ENCODE results near the gene FURIN.
"Not testable (repeated sequence)": the region's sequence is repeated elsewhere in the genome, so short reads cannot be mapped to it uniquely, and the experiment has no call there.

The FURIN gene

GRCh38 chr15:90883976-90884718 is 15.8 kb downstream of the FURIN start, which contains the start of gene FES:
Gene FES (plus strand): TSS chr15:90884504. CDS start chr15:90885046, 542 bp downstream.
- DNase-seq, result no peak

GRCh38 chr15:90884719-90885431 is 16.5 kb downstream of the FURIN start:
- DNase-seq, result no peak

- peak; percentile 17 for DNase-seq
These were observed 17.3 kb downstream of the FURIN start for GRCh38 chr15:90885432-90886290.

- no peak for DNase-seq
These were observed 17.9 kb downstream of the FURIN start for GRCh38 chr15:90886291-90886614.

- no peak for DNase-seq
These were observed 18.7 kb downstream of the FURIN start for GRCh38 chr15:90887037-90887481.

GRCh38 chr15:90889313-90889730 is 20.9 kb downstream of the FURIN start:
- no peak for DNase-seq

GRCh38 chr15:90889736-90890456 is 21.5 kb downstream of the FURIN start:
- no peak for DNase-seq

GRCh38 chr15:90890839-90891238 is 22.5 kb downstream of the FURIN start:
- DNase-seq, result no peak

- no peak for DNase-seq
These were observed 23.1 kb downstream of the FURIN start for GRCh38 chr15:90891346-90891949.

GRCh38 chr15:90892023-90892422 is 23.6 kb downstream of the FURIN start:
- no peak for DNase-seq

- no peak for DNase-seq
These were observed 24.2 kb downstream of the FURIN start for GRCh38 chr15:90892498-90893174.

- DNase-seq, result no peak
These were observed 25.0 kb downstream of the FURIN start for GRCh38 chr15:90893175-90894090.

- peak; percentile 3 for DNase-seq
These were observed 27.3 kb downstream of the FURIN start for GRCh38 chr15:90895571-90896117.

- DNase-seq, result not testable (repeated sequence)
These were observed 28.8 kb downstream of the FURIN start for GRCh38 chr15:90897131-90897655.

GRCh38 chr15:90901175-90902039 is 33.0 kb downstream of the FURIN start:
- DNase-seq, result no peak

- DNase-seq, result peak; percentile 58
These were observed 33.9 kb downstream of the FURIN start for GRCh38 chr15:90902040-90902839.

- peak; percentile 36 for DNase-seq
These were observed 34.7 kb downstream of the FURIN start, which contains the start of gene MAN2A2 for GRCh38 chr15:90902840-90903732. Gene MAN2A2 (plus strand): TSS chr15:90903302. CDS start chr15:90904208, 906 bp downstream.

All from NCI-H774 (cell line).